HS-5 (cell line): ENCODE data around the gene SARNP.

Experiments
- DNase-seq: peaks from one replicate; pipeline ENCODE4 v3.0.0-alpha.2; 2012; ENCODE audit warnings: low read depth

Gene SARNP

DNA sequence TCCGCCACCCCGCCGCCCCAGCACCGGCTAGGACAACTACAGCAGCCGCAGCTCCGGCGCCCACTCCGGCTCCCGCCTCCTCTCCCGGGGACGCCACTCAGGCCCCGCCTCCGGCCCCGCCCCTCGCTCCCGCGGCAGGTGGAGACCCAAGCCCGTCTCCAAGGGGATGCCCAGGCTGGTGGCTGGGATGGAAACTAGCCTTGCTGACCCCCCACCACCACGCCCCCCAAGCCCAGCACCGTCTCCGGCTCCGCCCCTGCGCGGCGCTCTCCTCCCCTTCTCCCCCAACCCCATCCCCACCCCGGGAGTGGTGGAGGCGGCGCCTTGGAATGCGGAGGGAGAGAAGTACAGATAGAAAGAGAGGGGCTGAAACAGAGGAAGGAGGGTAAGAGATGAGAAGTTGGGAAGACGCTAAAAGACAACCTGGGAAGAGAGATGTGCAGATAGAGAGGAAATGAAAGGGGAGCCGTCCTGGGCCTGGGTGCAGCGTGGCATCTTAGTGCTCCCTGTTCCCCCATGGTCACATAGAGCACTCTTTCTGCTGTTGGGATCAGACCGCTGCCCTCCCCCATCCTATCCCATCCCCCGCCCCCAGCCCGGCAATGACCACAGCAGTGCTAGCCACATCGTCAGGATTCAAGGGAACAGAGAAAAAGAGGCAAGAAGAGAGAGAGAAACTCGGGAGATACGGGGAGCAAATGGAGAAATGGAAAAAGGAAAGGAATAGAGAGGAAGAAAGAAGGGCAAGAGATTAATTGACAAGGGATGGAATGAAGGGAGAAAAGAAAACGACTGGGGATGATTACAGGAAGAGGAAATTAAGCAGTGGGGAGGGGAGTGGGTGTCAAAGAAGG is 109.5 kb downstream of the SARNP start, which contains the start of gene ITGA7:
ITGA7 (minus strand) TSS at position 64 of the 854 bp plus-strand sequence. CDS start 222 bp downstream, outside the sequence.
- DNase-seq, result no peak
